ENCODE data around the gene EFEMP1. TPM values are rescaled to one million over a fixed set of nuclear protein-coding genes. Genes with fewer than 3 reads are reported as not detected.

Gene EFEMP1
- total and polyA plus RNA-seq, 10 of the 15 experiments (the other 5 are each of a cell fraction or from before 2014, with no cell fraction given): 0.27 to 1.2 (median 0.35) TPM; not detected in 6

DNA sequence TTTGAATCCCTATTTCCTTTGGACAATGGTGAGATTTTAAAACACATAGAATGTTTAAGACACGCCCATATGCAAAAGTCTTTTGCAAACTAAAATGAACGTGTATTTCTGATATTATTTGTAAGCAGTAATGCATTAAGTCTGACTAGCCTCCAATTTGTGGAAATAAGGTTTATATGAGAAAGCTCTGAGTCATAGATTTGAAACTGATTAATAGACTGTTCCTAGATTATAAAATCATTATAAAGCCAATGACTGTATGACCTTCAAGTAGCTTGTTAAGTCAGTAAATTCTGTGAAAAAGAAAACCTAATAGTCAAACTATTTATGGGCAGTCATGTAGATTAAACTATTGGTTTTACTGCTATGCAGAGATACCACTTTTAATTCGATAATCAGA is 12.8 kb upstream of the EFEMP1 start (continued):
- TF ChIP-seq CTCF (IDR thresholded peaks at IDR 0.05 in 2 of 3, conservative IDR thresholded peaks at IDR 0.05 in 1 of 3; ENCODE audit: control insufficient read depth in 2 of 3, extremely low read depth in 1 of 3, insufficient read depth in 1 of 3, low read depth in 3 of 3, low read length in 3 of 3): no peak
- no peak for TF ChIP-seq ZBED1 (IDR thresholded peaks at IDR 0.05; ENCODE audit: borderline replicate concordance)
- no peak for TF ChIP-seq POLR2A (IDR thresholded peaks at IDR 0.05; ENCODE audit: low read depth, low read length)
- no peak for TF ChIP-seq IRF3 (IDR thresholded peaks at IDR 0.05)
- no peak for TF ChIP-seq SMAD1 (IDR thresholded peaks at IDR 0.05; ENCODE audit: low read depth, partially characterized antibody)
- TF ChIP-seq, protein P1, sequence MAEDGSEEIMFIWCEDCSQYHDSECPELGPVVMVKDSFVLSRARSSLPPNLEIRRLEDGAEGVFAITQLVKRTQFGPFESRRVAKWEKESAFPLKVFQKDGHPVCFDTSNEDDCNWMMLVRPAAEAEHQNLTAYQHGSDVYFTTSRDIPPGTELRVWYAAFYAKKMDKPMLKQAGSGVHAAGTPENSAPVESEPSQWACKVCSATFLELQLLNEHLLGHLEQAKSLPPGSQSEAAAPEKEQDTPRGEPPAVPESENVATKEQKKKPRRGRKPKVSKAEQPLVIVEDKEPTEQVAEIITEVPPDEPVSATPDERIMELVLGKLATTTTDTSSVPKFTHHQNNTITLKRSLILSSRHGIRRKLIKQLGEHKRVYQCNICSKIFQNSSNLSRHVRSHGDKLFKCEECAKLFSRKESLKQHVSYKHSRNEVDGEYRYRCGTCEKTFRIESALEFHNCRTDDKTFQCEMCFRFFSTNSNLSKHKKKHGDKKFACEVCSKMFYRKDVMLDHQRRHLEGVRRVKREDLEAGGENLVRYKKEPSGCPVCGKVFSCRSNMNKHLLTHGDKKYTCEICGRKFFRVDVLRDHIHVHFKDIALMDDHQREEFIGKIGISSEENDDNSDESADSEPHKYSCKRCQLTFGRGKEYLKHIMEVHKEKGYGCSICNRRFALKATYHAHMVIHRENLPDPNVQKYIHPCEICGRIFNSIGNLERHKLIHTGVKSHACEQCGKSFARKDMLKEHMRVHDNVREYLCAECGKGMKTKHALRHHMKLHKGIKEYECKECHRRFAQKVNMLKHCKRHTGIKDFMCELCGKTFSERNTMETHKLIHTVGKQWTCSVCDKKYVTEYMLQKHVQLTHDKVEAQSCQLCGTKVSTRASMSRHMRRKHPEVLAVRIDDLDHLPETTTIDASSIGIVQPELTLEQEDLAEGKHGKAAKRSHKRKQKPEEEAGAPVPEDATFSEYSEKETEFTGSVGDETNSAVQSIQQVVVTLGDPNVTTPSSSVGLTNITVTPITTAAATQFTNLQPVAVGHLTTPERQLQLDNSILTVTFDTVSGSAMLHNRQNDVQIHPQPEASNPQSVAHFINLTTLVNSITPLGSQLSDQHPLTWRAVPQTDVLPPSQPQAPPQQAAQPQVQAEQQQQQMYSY (CRISPR knock-in tag; IDR thresholded peaks at IDR 0.05): no peak
- no peak for TF ChIP-seq MEF2B (IDR thresholded peaks at IDR 0.05; ENCODE audit: partially characterized antibody, poor library complexity, severe bottlenecking)
- TF ChIP-seq E2F8 (IDR thresholded peaks at IDR 0.05; ENCODE audit: low read depth, partially characterized antibody): no peak
- TF ChIP-seq ZSCAN29 (IDR thresholded peaks at IDR 0.05): no peak
- no peak for TF ChIP-seq GATAD2B (conservative IDR thresholded peaks at IDR 0.05; ENCODE audit: low read depth)
